HEK293T (cell line): ENCODE results near the gene RABL6.

ENCODE experiments used
- BHLHE40 ChIP-seq: fragments of 450-650 bp; IDR thresholded peaks from 2 replicates; pipeline ENCODE4 v1.6.1; 2016; ENCODE audit warnings: mild to moderate bottlenecking, moderate library complexity, borderline replicate concordance
- ELF4 ChIP-seq: fragments of 450-650 bp; IDR thresholded peaks from 2 replicates; pipeline ENCODE4 v1.6.1; 2017; ENCODE audit warnings: antibody characterized with exemption
- FOXA1 ChIP-seq: fragments of 450-650 bp; IDR thresholded peaks from 2 replicates; pipeline ENCODE4 v1.6.1; 2016; ENCODE audit warnings: mild to moderate bottlenecking
- FOXK2 ChIP-seq: fragments of 450-650 bp; IDR thresholded peaks from 2 replicates; pipeline ENCODE4 v1.6.1; 2016; ENCODE audit warnings: mild to moderate bottlenecking
- PKNOX1 ChIP-seq: fragments of 450-650 bp; IDR thresholded peaks from 2 replicates; pipeline ENCODE4 v1.6.1; 2016
- ZNF384 ChIP-seq: fragments of 450-650 bp; IDR thresholded peaks from 2 replicates; pipeline ENCODE4 v1.6.1; 2016

- no peak for TF ChIP-seq ELF4
- TF ChIP-seq ZNF384 = no peak
- no peak for TF ChIP-seq BHLHE40
- no peak for TF ChIP-seq FOXA1
- no peak for TF ChIP-seq PKNOX1
- TF ChIP-seq FOXK2 = no peak
These were observed 37.2 kb downstream of the RABL6 start for GRCh38 chr9:136844761-136845464.
